ENCODE results near the gene TRPM3.

GRCh38 chr9:70600506-70600905, 520.9 kb downstream of the TRPM3 start:
- TF ChIP-seq CTCF (IDR thresholded peaks at IDR 0.05) (peak in 1 of 6 experiments; percentile 3), POLR2A (IDR thresholded peaks at IDR 0.05) (no peak)

Data from esophagus squamous epithelium (tissue), 4 donors.